PC-3 (cell line): ENCODE measurements around the gene P2RY14. TPM values are rescaled to one million over a fixed set of nuclear protein-coding genes. Genes with fewer than 3 reads are reported as not detected.

ENCODE experiments used
- ATAC-seq: fragments of 200-7000 bp; cut with Tn5 transposase; 2 replicates; pipeline ENCODE4 v1.9.1; 2020; ENCODE audit warnings: mild to moderate bottlenecking, moderate library complexity
- BruUV-seq: library from RNA; stranded (reverse); fragments of 400-500 nt; replicated peaks from 2 replicates; lab custom pipeline; 2021; lab: Mats Ljungman, UMichigan
- CTCF ChIA-PET: fragments of 300-600 bp; sonication (Branson Sonifier 250); formaldehyde crosslinking; loops from one replicate; lab custom pipeline; 2022; ENCODE audit warnings: antibody characterized with exemption; lab: Charles Lee
- POLR2A ChIA-PET: fragments of 300-600 bp; sonication (Branson Sonifier 250); formaldehyde crosslinking; loops from one replicate; lab custom pipeline; 2022; ENCODE audit warnings: antibody characterized with exemption; ENCODE audit not compliant: unreplicated experiment; lab: Charles Lee
- DNase-seq: peaks from one replicate; pipeline ENCODE4 v3.0.0-alpha.2; 2015
- H2AFZ ChIP-seq: fragments of 300-600 bp; sonication (generic); 2 replicates; pipeline ENCODE4 v1.6.0; 2016; ENCODE audit warnings: antibody characterized with exemption, low read length
- H3F3A ChIP-seq: fragments of 300-600 bp; sonication (generic); one replicate; pipeline ENCODE4 v1.6.0; 2017; ENCODE audit warnings: antibody characterized with exemption, low read length, control low read depth, mild to moderate bottlenecking; ENCODE audit not compliant: unreplicated experiment
- H3K27ac ChIP-seq: fragments of 300-600 bp; sonication (generic); 2 replicates; pipeline ENCODE4 v1.5.1; 2016; ENCODE audit warnings: mild to moderate bottlenecking, low read length
- H3K27me3 ChIP-seq: fragments of 300-600 bp; sonication (generic); 2 replicates; pipeline ENCODE4 v1.6.1; 2016; ENCODE audit warnings: low read length, mixed read lengths
- H3K36me3 ChIP-seq: fragments of 300-600 bp; sonication (generic); 2 replicates; pipeline ENCODE4 v1.6.1; 2016; ENCODE audit warnings: low read depth, mixed run types, low read length, mixed read lengths
- H3K4me1 ChIP-seq: fragments of 300-600 bp; sonication (generic); 2 replicates; pipeline ENCODE4 v1.5.1; 2016; ENCODE audit warnings: low read length; ENCODE audit not compliant: insufficient read depth
- H3K4me2 ChIP-seq: fragments of 300-600 bp; sonication (generic); 2 replicates; pipeline ENCODE4 v1.6.0; 2016; ENCODE audit warnings: low read length
- H3K4me3 ChIP-seq: fragments of 300-600 bp; sonication (generic); 2 replicates; pipeline ENCODE4 v1.5.1; 2016; ENCODE audit warnings: mild to moderate bottlenecking, low read length, mixed read lengths
- H3K79me2 ChIP-seq: fragments of 300-600 bp; sonication (generic); 2 replicates; pipeline ENCODE4 v1.6.1; 2017; ENCODE audit warnings: low read length, mixed read lengths
- H3K9ac ChIP-seq: fragments of 300-600 bp; sonication (generic); 2 replicates; pipeline ENCODE4 v1.6.0; 2016; ENCODE audit warnings: mild to moderate bottlenecking, low read length
- H3K9me2 ChIP-seq: fragments of 300-600 bp; sonication (generic); replicated peaks from 2 replicates; pipeline ENCODE4 v1.6.1; 2016; ENCODE audit warnings: mixed run types, low read length, mixed read lengths
- H3K9me3 ChIP-seq: fragments of 300-600 bp; sonication (generic); 2 replicates; pipeline ENCODE4 v1.6.1; 2016; ENCODE audit warnings: low read length, mixed read lengths
- H4K20me1 ChIP-seq: fragments of 300-600 bp; sonication (generic); 2 replicates; pipeline ENCODE4 v1.6.1; 2016; ENCODE audit warnings: low read length, mixed read lengths
- CTCF ChIP-seq: fragments of 300-600 bp; sonication (generic); conservative IDR thresholded peaks from 2 replicates; pipeline ENCODE4 v1.5.1; 2017; ENCODE audit warnings: antibody characterized with exemption, low read depth, mild to moderate bottlenecking, low read length
- EZH2 ChIP-seq: fragments of 300-600 bp; sonication (generic); IDR thresholded peaks from one replicate; pipeline ENCODE4 v1.6.1; 2017; ENCODE audit warnings: antibody characterized with exemption, mild to moderate bottlenecking, low read length; ENCODE audit not compliant: unreplicated experiment
- EZH2phosphoT487 ChIP-seq: fragments of 300-600 bp; sonication (generic); IDR thresholded peaks from 2 replicates; pipeline ENCODE4 v1.6.1; 2018; ENCODE audit warnings: mild to moderate bottlenecking, antibody characterized with exemption, low read length, borderline replicate concordance
- intact Hi-C: fragments of 100-400 bp; cut with micrococcal nuclease; formaldehyde crosslinking; loops from 2 replicates; pipeline ENCODE4 v1.9.0; 2023
- total RNA-seq: library from RNA; depleted of rRNA; stranded (reverse); fragments of >200 nt; gene quantifications from 2 replicates; pipeline ENCODE4 v1.2.3, GENCODE V29; 2014

Gene P2RY14
- total RNA-seq, 1 experiment from 2014 or later = not detected

GRCh38 chr3:151306168-151306810 is 27.9 kb upstream of the P2RY14 start:
- ChIA-PET CTCF (interaction anchor here (0.7 to 1.3 kb wide), 2 partner anchors 10 to 22 kb away, joined by 3 read pairs; no protein-coding TSS in a partner anchor), POLR2A (interaction anchor here (0.7 kb wide), 1 partner anchor 128 kb away, joined by 3 read pairs; no protein-coding TSS in a partner anchor)
- H3K4me1 ChIP-seq = peaks cover 82% of the 10 kb centered on the region
- no peaks in the 10 kb centered on the region for H3K27me3 ChIP-seq
- peaks cover 21% of the 10 kb centered on the region for H3F3A ChIP-seq
- DNase-seq = no peak
- no peak for TF ChIP-seq EZH2phosphoT487
- BruUV-seq = no TSS peak
- H3K4me3 ChIP-seq = peak overlapping the region; percentile 62
- no peak overlapping the region for H2AFZ ChIP-seq
- H3K27ac ChIP-seq = peak overlapping the region; percentile 95
- no peaks in the 10 kb centered on the region for H3K9me3 ChIP-seq
- intact Hi-C loops = no loop called here
- H3K9me2 ChIP-seq = no peaks in the 10 kb centered on the region
- H3K36me3 ChIP-seq = no peaks in the 10 kb centered on the region
- peak overlapping the region; percentile 57 for H3K9ac ChIP-seq
- peaks cover 66% of the 10 kb centered on the region for H3K79me2 ChIP-seq
- ATAC-seq = no peak
- no peaks in the 10 kb centered on the region for H4K20me1 ChIP-seq
- H3K4me2 ChIP-seq = peak overlapping the region; percentile 85

- BruUV-seq = TSS peak; percentile 86
- ATAC-seq = peak; percentile 16
Measured at GRCh38 chr3:151305775-151306151, 27.4 kb upstream of the P2RY14 start.

More at GRCh38 chr3:151305775-151306151, 27.4 kb upstream of the P2RY14 start:
- Histone ChIP-seq H3K9me2 (no peaks in the 10 kb centered on the region), H3K4me1 (peaks cover 84% of the 10 kb centered on the region), H3K4me2 (peak overlapping the region; percentile 85), H3K9ac (peak overlapping the region; percentile 57), H3K36me3 (peaks cover 2% of the 10 kb centered on the region; the same call in 1 of the 2 replicates), H3K27me3 (no peaks in the 10 kb centered on the region), H4K20me1 (no peaks in the 10 kb centered on the region), H3K4me3 (peak overlapping the region; percentile 62), H2AFZ (no peak overlapping the region; the same call in 1 of the 2 replicates), H3K79me2 (peaks cover 68% of the 10 kb centered on the region), H3K9me3 (no peaks in the 10 kb centered on the region), H3F3A (peaks cover 21% of the 10 kb centered on the region), H3K27ac (peak overlapping the region; percentile 95)
- TF ChIP-seq EZH2 (no peak), CTCF (no peak), EZH2phosphoT487 (no peak)
- ChIA-PET CTCF (interaction anchor here (0.7 to 1.3 kb wide), 3 partner anchors 10 to 128 kb away, joined by 3 read pairs; no protein-coding TSS in a partner anchor), POLR2A (interaction anchor here (0.5 to 0.7 kb wide), 3 partner anchors 13 to 854 kb away, joined by 3 read pairs; no protein-coding TSS in a partner anchor)
- intact Hi-C loops = loop anchor here (1.0 to 2.0 kb wide), 5 partner anchors 11 to 129 kb away; partner anchors contain the start of gene GPR87
- DNase-seq = no peak
